Measurements from ENCODE around the gene TGM6.

TGM6 gene

GRCh38 chr20:2364044-2364443, 16.7 kb upstream of the TGM6 start:
- DNase-seq (ENCODE audit: low read depth in 3 of 3), result no peak

- DNase-seq (ENCODE audit: low read depth in 3 of 3), result no peak
These were observed 15.6 kb upstream of the TGM6 start for GRCh38 chr20:2365091-2365490.

DNA sequence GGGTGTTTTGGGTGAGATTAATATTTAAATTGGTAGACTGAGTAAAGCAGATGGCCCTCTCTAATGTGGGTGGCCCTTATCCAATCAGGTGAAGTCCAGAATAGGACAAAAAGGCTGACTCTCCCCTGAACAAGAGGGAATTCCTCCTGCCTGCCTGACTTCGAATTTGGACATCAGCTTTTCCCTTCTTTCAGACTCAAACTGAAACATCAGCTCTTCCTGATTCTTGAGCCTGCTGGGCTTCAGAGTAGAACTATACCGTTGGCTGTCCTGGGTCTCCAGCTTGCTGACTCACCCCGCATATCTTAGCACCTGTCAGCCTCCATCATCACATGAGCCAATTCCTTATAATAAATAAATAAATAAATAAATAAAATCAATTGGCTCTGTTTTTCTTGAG, 15.0 kb upstream of the TGM6 start:
- no peak for DNase-seq (ENCODE audit: low read depth in 3 of 3)

- DNase-seq (ENCODE audit: low read depth in 3 of 3), result no peak
These were observed 12.1 kb upstream of the TGM6 start for GRCh38 chr20:2368621-2369020.

DNA sequence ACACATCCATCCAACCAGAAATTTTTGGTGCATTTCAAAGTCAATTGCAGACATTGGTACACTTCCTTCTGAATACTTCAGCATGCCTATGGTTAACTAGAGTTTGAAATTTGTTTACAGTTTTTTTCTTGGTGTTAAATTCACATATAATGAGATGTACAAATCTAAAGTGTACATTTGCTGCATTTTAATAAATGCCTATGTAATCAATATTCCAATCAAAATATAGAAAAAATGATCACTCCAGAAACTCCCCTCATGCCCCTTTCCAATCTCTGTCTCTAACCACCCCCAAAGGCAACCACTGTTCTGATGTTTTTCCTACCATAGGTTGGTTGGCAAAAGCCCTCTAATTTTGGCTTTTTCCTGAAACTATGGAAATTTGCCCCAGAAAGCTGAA, 7.6 kb upstream of the TGM6 start:
- no peak for DNase-seq (ENCODE audit: low read depth in 3 of 3)

GRCh38 chr20:2374346-2375125, 6.2 kb upstream of the TGM6 start:
- no peak for DNase-seq (ENCODE audit: low read depth in 3 of 3)

- no peak for DNase-seq (ENCODE audit: low read depth in 3 of 3)
These were observed 1.8 kb upstream of the TGM6 start for GRCh38 chr20:2378893-2379292.

- DNase-seq (ENCODE audit: low read depth in 3 of 3), result peak in 1 of 3 experiments; percentile 12
These were observed 1.0 kb upstream of the TGM6 start for GRCh38 chr20:2379511-2380229.

GRCh38 chr20:2381303-2381702, 602 bp downstream of the TGM6 start:
- DNase-seq (ENCODE audit: low read depth in 3 of 3), result no peak

GRCh38 chr20:2382833-2383232, 2.1 kb downstream of the TGM6 start:
- no peak for DNase-seq (ENCODE audit: low read depth in 3 of 3)

DNA sequence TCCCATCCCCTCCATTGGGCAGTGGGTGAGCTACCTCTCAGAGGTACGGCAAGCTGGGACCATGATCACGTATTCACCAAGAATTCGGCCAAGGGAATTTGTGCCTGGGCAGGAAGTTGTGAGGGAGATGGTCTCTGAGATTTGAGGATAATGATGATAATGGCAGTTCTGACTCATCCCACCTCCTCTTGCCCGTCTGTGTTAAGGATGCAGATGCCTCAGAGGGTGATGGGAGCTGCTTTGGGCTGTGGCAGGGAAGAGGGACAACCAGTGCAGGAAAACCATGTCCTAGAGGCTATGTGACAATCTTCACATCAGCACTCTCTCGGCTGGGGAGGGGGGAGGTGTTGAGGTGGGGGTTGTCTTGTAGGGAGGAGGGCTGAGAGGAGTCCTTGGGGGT, 4.3 kb downstream of the TGM6 start:
- DNase-seq (ENCODE audit: low read depth in 3 of 3), result no peak

GRCh38 chr20:2385496-2385895, 4.8 kb downstream of the TGM6 start:
- no peak for DNase-seq (ENCODE audit: low read depth in 3 of 3)

DNA sequence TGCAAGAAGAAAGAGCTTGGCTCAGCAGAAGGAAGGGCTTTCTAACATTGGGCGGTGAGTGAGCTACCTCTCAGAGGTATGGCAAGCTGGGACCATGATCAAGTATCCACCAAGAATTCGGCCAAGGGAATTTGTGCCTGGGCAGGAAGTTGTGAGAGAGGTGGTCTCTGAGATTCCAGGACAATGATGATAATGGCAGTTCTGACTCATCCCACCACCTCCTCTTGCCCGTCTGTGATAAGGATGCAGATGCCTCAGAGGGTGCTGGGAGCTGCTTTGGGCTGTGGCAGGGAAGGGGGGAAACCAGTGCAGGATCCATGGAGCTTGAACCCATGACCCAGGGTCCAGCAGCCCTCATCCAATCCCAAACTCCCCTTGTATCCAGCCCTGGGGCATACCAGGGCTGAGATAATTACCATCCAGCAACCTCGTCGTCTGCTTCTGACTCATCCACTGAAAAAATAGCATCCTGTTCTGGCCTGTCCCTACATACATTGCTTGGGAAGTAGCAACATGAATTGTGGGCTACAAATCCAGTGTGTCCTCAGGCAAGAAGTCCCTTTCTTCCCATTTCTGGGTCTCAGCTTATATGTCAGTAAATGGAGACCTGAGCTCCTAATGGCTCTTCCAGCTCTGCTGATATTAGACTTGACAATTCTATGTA, 5.9 kb downstream of the TGM6 start:
- DNase-seq (ENCODE audit: low read depth in 3 of 3), result no peak

DNA sequence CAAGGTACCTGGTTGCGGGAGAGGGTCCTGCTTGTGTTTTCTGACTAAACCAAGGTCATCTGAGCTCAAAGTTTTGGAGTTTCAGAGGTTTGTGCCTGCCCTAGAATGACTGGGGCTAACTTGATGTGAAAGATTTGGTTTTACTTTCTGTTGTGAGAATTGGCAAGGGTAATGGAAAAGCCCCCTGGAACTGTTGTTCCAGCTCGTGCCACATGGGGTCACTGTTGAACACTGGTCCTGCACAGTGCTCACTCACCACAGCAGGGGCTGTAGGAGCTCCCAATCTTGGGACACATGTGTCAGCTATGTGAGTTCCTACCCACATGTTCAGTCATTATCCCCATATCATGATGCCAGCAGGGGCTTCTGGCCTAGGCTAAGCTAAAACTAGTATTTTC, 6.5 kb downstream of the TGM6 start:
- DNase-seq (ENCODE audit: low read depth in 3 of 3), result peak in 2 of 3 experiments; percentile 31 to 61

- DNase-seq (ENCODE audit: low read depth in 3 of 3), result no peak
These were observed 6.9 kb downstream of the TGM6 start for GRCh38 chr20:2387580-2387979.

- DNase-seq (ENCODE audit: low read depth in 3 of 3), result no peak
These were observed 10.4 kb downstream of the TGM6 start for GRCh38 chr20:2390951-2391675.

DNA sequence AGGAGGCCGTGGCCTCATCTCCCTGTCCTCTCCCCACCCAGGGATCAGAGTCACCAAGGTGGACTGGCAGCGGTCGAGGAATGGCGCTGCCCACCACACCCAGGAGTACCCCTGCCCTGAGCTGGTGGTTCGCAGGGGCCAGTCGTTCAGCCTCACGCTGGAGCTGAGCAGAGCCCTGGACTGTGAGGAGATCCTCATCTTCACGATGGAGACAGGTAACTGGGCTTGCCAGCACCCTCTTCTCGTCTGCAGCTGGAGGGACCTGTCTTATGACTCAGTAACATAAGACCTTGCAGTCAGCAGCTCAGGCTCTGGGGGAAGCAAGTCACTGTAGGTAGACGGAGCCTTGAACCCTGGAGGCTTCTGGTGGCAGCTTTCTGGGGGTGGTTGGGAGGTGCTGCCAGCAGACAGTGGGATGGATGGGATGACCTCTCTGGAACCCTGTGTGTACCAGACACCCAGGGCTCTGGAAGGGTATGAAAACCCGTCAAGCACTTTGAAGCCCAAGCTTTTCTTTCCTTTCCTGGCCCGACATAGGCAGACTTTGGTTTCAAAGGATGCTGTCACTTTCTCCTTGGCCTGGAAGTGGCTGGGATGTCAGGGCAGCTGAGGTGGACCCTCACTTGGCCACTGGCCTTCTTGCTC, 13.8 kb downstream of the TGM6 start:
- no peak for DNase-seq (ENCODE audit: low read depth in 3 of 3)

- DNase-seq (ENCODE audit: low read depth in 3 of 3), result no peak
These were observed 14.4 kb downstream of the TGM6 start for GRCh38 chr20:2395136-2395535.

DNA sequence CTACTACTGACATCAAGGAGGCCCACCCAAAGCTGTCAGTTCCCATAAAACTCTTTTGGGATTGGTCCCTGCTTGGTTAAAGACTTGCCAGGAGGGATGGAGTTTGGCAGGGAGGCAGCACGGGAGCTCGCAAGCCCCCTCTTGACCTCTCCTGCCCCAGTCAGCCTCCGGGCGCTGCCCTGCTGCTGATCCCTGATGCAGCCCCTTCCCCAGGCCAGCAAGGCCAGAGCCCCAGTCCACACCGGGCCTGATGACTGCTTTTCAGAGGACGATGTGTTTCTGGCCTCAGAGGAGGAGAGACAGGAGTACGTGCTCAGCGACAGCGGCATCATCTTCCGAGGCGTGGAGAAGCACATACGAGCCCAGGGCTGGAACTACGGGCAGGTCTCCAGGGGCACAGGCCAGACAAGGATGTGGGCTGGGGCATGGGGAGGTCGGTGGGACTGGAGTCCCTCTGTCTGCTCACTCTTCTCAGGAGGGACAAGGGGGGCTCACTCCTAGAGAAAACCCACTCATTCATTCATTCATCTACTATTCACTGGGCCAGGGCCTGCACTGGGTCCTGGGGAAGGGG, 15.6 kb downstream of the TGM6 start:
- no peak for DNase-seq (ENCODE audit: low read depth in 3 of 3)

- no peak for DNase-seq (ENCODE audit: low read depth in 3 of 3)
These were observed 16.4 kb downstream of the TGM6 start for GRCh38 chr20:2397091-2397490.

- DNase-seq (ENCODE audit: low read depth in 3 of 3), result no peak
These were observed 17.0 kb downstream of the TGM6 start for GRCh38 chr20:2397595-2398145.

All from stimulated activated CD4-positive, alpha-beta T cell treated with anti-CD3 and anti-CD28 coated beads, TNF-alpha, amount 100 ng/mL, for 24 hours (primary cell).